ENCODE measurements around the gene PIM3.

- no peak for TF ChIP-seq CTCF (IDR thresholded peaks at IDR 0.05)
- no peak for TF ChIP-seq E2F4 (CRISPR knock-in tag; IDR thresholded peaks at IDR 0.05; ENCODE audit: borderline replicate concordance, low read depth)
- no peak for TF ChIP-seq SP1 (CRISPR knock-in tag; conservative IDR thresholded peaks at IDR 0.05)
- no peak for TF ChIP-seq ATF3 (CRISPR knock-in tag; conservative IDR thresholded peaks at IDR 0.05)
- no peak for TF ChIP-seq AFF4 (CRISPR knock-in tag; IDR thresholded peaks at IDR 0.05; ENCODE audit: borderline replicate concordance)
- no peak for TF ChIP-seq RELA (CRISPR knock-in tag; IDR thresholded peaks at IDR 0.05; ENCODE audit: borderline replicate concordance)
These were observed 17.2 kb upstream of the PIM3 start for GRCh38 chr22:49943405-49943765.
